ENCODE results near the gene PGLYRP2.

The PGLYRP2 gene

GRCh38 chr19:15498910-15499309 lies 19.6 kb upstream of the PGLYRP2 start:
- Histone ChIP-seq H3K4me3 (ENCODE audit: low read depth, low read length) (no peak overlapping the region), H3K36me3 (ENCODE audit: control insufficient read depth in 2 of 2, insufficient read depth in 1 of 2, low read length in 2 of 2) (no peaks in the 10 kb centered on the region), H3K9me3 (ENCODE audit: control insufficient read depth, insufficient read depth, low read depth, low read length) (no peaks in the 10 kb centered on the region), H3K27ac (ENCODE audit: extremely low read depth, low read depth, low read length) (no peak overlapping the region), H3K4me1 (ENCODE audit: control insufficient read depth, insufficient read depth, low read length) (no peaks in the 10 kb centered on the region)
- TF ChIP-seq SP3 (tag by site-specific recombination; IDR thresholded peaks at IDR 0.05) (peak; percentile 34; the same call in 1 of the 2 replicates), ZSCAN23 (tag by site-specific recombination; IDR thresholded peaks at IDR 0.05) (no peak), SP2 (tag by site-specific recombination; IDR thresholded peaks at IDR 0.05) (peak; percentile 72)
- ChIA-PET POLR2A (no interaction called here), CTCF (no interaction called here)

DNA sequence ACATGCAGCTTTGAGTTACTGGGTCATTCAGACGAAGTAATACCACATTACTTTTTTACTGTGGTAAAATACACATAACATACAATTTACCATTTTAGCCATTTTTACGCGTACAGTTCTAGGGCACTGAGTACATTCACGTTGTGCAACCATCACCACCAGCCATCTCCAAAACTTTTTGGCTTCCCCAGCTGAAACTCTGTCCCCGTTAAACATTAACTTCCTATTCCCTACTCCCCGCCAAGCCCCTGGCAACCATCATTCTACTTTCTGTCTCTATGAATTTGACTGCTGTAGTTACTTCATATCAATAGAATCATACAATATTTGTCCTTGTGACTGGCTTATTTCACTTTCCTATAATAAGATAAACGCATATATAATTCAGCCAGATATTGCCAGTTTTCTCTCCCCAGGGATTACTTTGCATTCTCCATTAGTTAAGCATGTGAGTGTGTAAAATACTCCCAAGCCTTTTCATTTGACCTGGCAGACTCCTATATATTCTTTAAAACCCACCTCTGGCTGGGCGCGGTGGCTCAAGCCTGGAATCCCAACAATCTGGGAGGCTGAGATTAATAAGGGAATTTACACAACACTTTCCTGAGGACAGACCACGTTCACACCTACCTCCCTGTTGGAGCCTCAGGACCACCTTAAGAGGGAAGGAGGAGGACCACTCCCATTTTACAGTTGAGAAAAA lies 19.0 kb upstream of the PGLYRP2 start:
- POLR2A ChIA-PET: no interaction called here
- H3K27ac ChIP-seq (ENCODE audit: extremely low read depth, low read depth, low read length): no peak overlapping the region
- H3K4me1 ChIP-seq (ENCODE audit: control insufficient read depth, insufficient read depth, low read length): no peaks in the 10 kb centered on the region
- no peak for TF ChIP-seq PRDM1 (tag by site-specific recombination; IDR thresholded peaks at IDR 0.05)
- no peak for TF ChIP-seq MZF1 (tag by site-specific recombination; IDR thresholded peaks at IDR 0.05; ENCODE audit: borderline replicate concordance)
- no peaks in the 10 kb centered on the region for H3K36me3 ChIP-seq (ENCODE audit: control insufficient read depth in 2 of 2, insufficient read depth in 1 of 2, low read length in 2 of 2)
- CTCF ChIA-PET: no interaction called here
- no peaks in the 10 kb centered on the region for H3K9me3 ChIP-seq (ENCODE audit: control insufficient read depth, insufficient read depth, low read depth, low read length)
- no peak overlapping the region for H3K4me3 ChIP-seq (ENCODE audit: low read depth, low read length)

- no peak overlapping the region for H3K27ac ChIP-seq (ENCODE audit: extremely low read depth, low read depth, low read length)
- TF ChIP-seq YY2 (tag by site-specific recombination; IDR thresholded peaks at IDR 0.05) (no peak), TRIM28 (IDR thresholded peaks at IDR 0.05; ENCODE audit: borderline replicate concordance, low read length) (no peak), ZNF114 (tag by site-specific recombination; IDR thresholded peaks at IDR 0.05) (no peak), ZNF600 (tag by site-specific recombination; IDR thresholded peaks at IDR 0.05) (no peak), ZNF792 (tag by site-specific recombination; IDR thresholded peaks at IDR 0.05) (no peak), ZNF121 (tag by site-specific recombination; IDR thresholded peaks at IDR 0.05) (no peak), ZNF211 (tag by site-specific recombination; IDR thresholded peaks at IDR 0.05; ENCODE audit: low read depth) (no peak), ZNF664 (tag by site-specific recombination; IDR thresholded peaks at IDR 0.05) (no peak)
- H3K36me3 ChIP-seq (ENCODE audit: control insufficient read depth in 2 of 2, insufficient read depth in 1 of 2, low read length in 2 of 2): no peaks in the 10 kb centered on the region
- no peak overlapping the region for H3K4me3 ChIP-seq (ENCODE audit: low read depth, low read length)
- POLR2A ChIA-PET: no interaction called here
- CTCF ChIA-PET: no interaction called here
- no peaks in the 10 kb centered on the region for H3K9me3 ChIP-seq (ENCODE audit: control insufficient read depth, insufficient read depth, low read depth, low read length)
- no peaks in the 10 kb centered on the region for H3K4me1 ChIP-seq (ENCODE audit: control insufficient read depth, insufficient read depth, low read length)
These were observed 15.8 kb upstream of the PGLYRP2 start for GRCh38 chr19:15495151-15495550.

DNA sequence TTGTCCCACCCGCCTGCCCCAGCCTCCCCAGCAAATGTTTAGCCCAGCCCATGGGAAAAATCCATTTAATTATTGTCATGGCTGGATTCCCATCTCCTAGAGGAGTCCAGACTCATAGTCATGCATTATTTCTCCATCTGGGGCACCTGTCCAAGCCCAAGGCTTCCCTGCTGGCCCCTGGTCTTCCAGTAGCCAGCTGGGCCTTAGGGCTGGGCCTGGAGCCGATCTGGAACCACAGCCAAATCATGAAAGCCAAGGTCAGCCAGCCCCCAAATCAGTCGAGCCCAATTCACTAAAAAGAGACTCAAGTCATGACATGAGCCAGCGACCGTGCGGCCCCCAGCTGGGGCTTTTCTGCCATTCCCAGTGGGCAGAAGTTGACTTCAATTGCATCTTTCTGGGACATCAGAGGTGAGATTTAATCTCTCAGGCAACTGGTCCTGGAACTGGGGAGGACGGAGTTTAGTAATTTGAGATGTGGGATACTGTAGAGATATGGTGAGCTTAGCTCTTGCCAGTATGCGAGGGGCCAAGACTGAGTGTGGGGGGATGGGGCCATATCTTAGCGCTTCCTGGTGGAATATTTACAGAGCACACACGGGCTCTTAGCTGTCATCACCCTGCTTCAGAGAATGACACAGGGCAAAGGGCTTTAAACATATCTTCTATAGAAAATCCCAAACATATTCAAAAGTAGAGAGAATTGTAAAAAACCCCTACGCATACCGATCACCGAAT lies 9.4 kb upstream of the PGLYRP2 start:
- no peaks in the 10 kb centered on the region for H3K4me1 ChIP-seq (ENCODE audit: control insufficient read depth, insufficient read depth, low read length)
- H3K4me3 ChIP-seq (ENCODE audit: low read depth, low read length): no peak overlapping the region
- H3K9me3 ChIP-seq (ENCODE audit: control insufficient read depth, insufficient read depth, low read depth, low read length): no peaks in the 10 kb centered on the region
- no peak for TF ChIP-seq ZNF223 (tag by site-specific recombination; IDR thresholded peaks at IDR 0.05)
- no peak for TF ChIP-seq BCL11A (tag by site-specific recombination; IDR thresholded peaks at IDR 0.05; ENCODE audit: low read depth)
- no peak for TF ChIP-seq ZNF777 (tag by site-specific recombination; IDR thresholded peaks at IDR 0.05; ENCODE audit: borderline replicate concordance)
- TF ChIP-seq ZNF175 (tag by site-specific recombination; IDR thresholded peaks at IDR 0.05): no peak
- no peak for TF ChIP-seq SETDB1 (IDR thresholded peaks at IDR 0.05; ENCODE audit: insufficient read length, low read length)
- no peak for TF ChIP-seq ZNF138 (tag by site-specific recombination; IDR thresholded peaks at IDR 0.05; ENCODE audit: borderline replicate concordance)
- TF ChIP-seq ZSCAN23 (tag by site-specific recombination; IDR thresholded peaks at IDR 0.05): no peak
- TF ChIP-seq ZNF670 (tag by site-specific recombination; IDR thresholded peaks at IDR 0.05; ENCODE audit: low read depth): no peak
- TF ChIP-seq ZNF133 (tag by site-specific recombination; IDR thresholded peaks at IDR 0.05): no peak
- no peak for TF ChIP-seq ZNF23 (tag by site-specific recombination; IDR thresholded peaks at IDR 0.05; ENCODE audit: borderline replicate concordance)
- no peak for TF ChIP-seq ZBTB17 (tag by site-specific recombination; IDR thresholded peaks at IDR 0.05)
- TF ChIP-seq ZNF560 (tag by site-specific recombination; IDR thresholded peaks at IDR 0.05; ENCODE audit: borderline replicate concordance): no peak
- no peak for TF ChIP-seq SALL2 (tag by site-specific recombination; IDR thresholded peaks at IDR 0.05; ENCODE audit: borderline replicate concordance)
- no peak for TF ChIP-seq ZNF202 (tag by site-specific recombination; IDR thresholded peaks at IDR 0.05; ENCODE audit: borderline replicate concordance)
- no peak for TF ChIP-seq IKZF3 (tag by site-specific recombination; IDR thresholded peaks at IDR 0.05)
- ChIA-PET CTCF (interaction anchor here (0.6 kb wide), 1 partner anchor 382 kb away, joined by 3 read pairs; the partner anchor contains the start of gene SYDE1), POLR2A (no interaction called here)
- no peak overlapping the region for H3K27ac ChIP-seq (ENCODE audit: extremely low read depth, low read depth, low read length)
- H3K36me3 ChIP-seq (ENCODE audit: control insufficient read depth in 2 of 2, insufficient read depth in 1 of 2, low read length in 2 of 2): no peaks in the 10 kb centered on the region
